MCF 10A (cell line): ENCODE data around the gene LSR. TPM values are rescaled to one million over a fixed set of nuclear protein-coding genes. Genes with fewer than 3 reads are reported as not detected.

Experiments
- BruUV-seq: library from RNA; stranded (reverse); fragments of 400-500 nt; replicated peaks from 2 replicates; lab custom pipeline; 2021; lab: Mats Ljungman, UMichigan
- CTCF ChIA-PET: fragments of 300-600 bp; sonication (Branson Sonifier 250); formaldehyde crosslinking; extraction: SDS; loops from one replicate; lab custom pipeline; 2021; ENCODE audit warnings: antibody characterized with exemption, inconsistent platforms; lab: Yijun Ruan, JAX
- POLR2A ChIA-PET: fragments of 300-600, 350-650 bp; sonication (Branson Sonifier 250); formaldehyde crosslinking; extraction: SDS; loops from one replicate; lab custom pipeline; 2020; ENCODE audit warnings: antibody characterized with exemption, inconsistent platforms; lab: Yijun Ruan, JAX
- DNase-seq: peaks from one replicate; pipeline ENCODE4 v3.0.0-alpha.2; 2018; ENCODE audit not compliant: unreplicated experiment
- H3K27ac Mint-ChIP-seq: one replicate; pipeline ENCODE4 v1.8.0; 2022; ENCODE audit warnings: mild to moderate bottlenecking, low read depth, mixed read lengths; ENCODE audit not compliant: unreplicated experiment
- H3K27me3 Mint-ChIP-seq: one replicate; pipeline ENCODE4 v1.8.0; 2022; ENCODE audit warnings: mixed read lengths; ENCODE audit not compliant: insufficient read depth, unreplicated experiment
- H3K36me3 Mint-ChIP-seq: one replicate; pipeline ENCODE4 v1.8.0; 2022; ENCODE audit warnings: mild to moderate bottlenecking, moderate library complexity, mixed read lengths; ENCODE audit not compliant: insufficient read depth, unreplicated experiment
- H3K4me1 Mint-ChIP-seq: one replicate; pipeline ENCODE4 v1.8.0; 2022; ENCODE audit warnings: mixed read lengths; ENCODE audit not compliant: insufficient read depth, unreplicated experiment
- H3K4me3 Mint-ChIP-seq: one replicate; pipeline ENCODE4 v1.8.0; 2022; ENCODE audit warnings: mild to moderate bottlenecking, moderate library complexity, mixed read lengths; ENCODE audit not compliant: unreplicated experiment
- H3K9me3 Mint-ChIP-seq: one replicate; pipeline ENCODE4 v1.8.0; 2022; ENCODE audit warnings: mixed read lengths; ENCODE audit not compliant: unreplicated experiment
- CTCF ChIP-seq: fragments of 200-600 bp; IDR thresholded peaks from one replicate; pipeline ENCODE4 v1.8.0; 2022; ENCODE audit warnings: antibody characterized with exemption, mild to moderate bottlenecking; ENCODE audit not compliant: unreplicated experiment
- intact Hi-C: fragments of 100-400 bp; cut with micrococcal nuclease; formaldehyde crosslinking; loops from 2 replicates; pipeline ENCODE4 v1.14.1; 2022
- total RNA-seq: library from RNA; stranded (reverse); gene quantifications from 2 replicates; pipeline ENCODE4 v1.2.3, GENCODE V29; 2022

LSR gene
- total RNA-seq, 1 experiment from 2014 or later: 64.1 TPM

- Mint-ChIP-seq H3K4me1 (peaks cover 14% of the 10 kb centered on the region), H3K27me3 (no peaks in the 10 kb centered on the region), H3K36me3 (peaks cover 64% of the 10 kb centered on the region), H3K9me3 (no peaks in the 10 kb centered on the region), H3K27ac (no peak overlapping the region), H3K4me3 (no peak overlapping the region)
- ChIA-PET POLR2A (interaction anchor here (0.6 to 0.7 kb wide), 2 partner anchors 86 to 886 kb away, joined by 3 read pairs; no protein-coding TSS in a partner anchor), CTCF (interaction anchor here (0.5 to 1.0 kb wide), 3 partner anchors 124 to 763 kb away, joined by 3 to 4 read pairs (median 3); no protein-coding TSS in a partner anchor)
- no TSS peak for BruUV-seq
- DNase-seq: no peak
- no peak for TF ChIP-seq CTCF
- intact Hi-C loops: loop anchor here (10.0 kb wide), 1 partner anchor 93 kb away; the partner anchor contains the start of gene FFAR3
Measured at GRCh38 chr19:35261356-35262100, 12.7 kb downstream of the LSR start.

GRCh38 chr19:35262101-35262761, 13.4 kb downstream of the LSR start:
- TF ChIP-seq CTCF: no peak
- H3K36me3 Mint-ChIP-seq: peaks cover 67% of the 10 kb centered on the region
- no peaks in the 10 kb centered on the region for H3K9me3 Mint-ChIP-seq
- H3K4me1 Mint-ChIP-seq: peaks cover 15% of the 10 kb centered on the region
- no peak overlapping the region for H3K27ac Mint-ChIP-seq
- intact Hi-C loops: loop anchor here (10.0 kb wide), 1 partner anchor 93 kb away; the partner anchor contains the start of gene FFAR3
- POLR2A ChIA-PET: no interaction called here
- DNase-seq: no peak
- no peaks in the 10 kb centered on the region for H3K27me3 Mint-ChIP-seq
- no peak overlapping the region for H3K4me3 Mint-ChIP-seq
- CTCF ChIA-PET: no interaction called here
- BruUV-seq: no TSS peak

- TF ChIP-seq CTCF: no peak
- Mint-ChIP-seq H3K4me3 (no peak overlapping the region), H3K9me3 (no peaks in the 10 kb centered on the region), H3K27ac (no peak overlapping the region), H3K4me1 (peaks cover 15% of the 10 kb centered on the region), H3K36me3 (peaks cover 69% of the 10 kb centered on the region), H3K27me3 (no peaks in the 10 kb centered on the region)
- ChIA-PET CTCF (interaction anchor here (0.6 to 1.7 kb wide), 14 partner anchors 8 to 667 kb away, joined by 3 to 5 read pairs (median 3); no protein-coding TSS in a partner anchor), POLR2A (interaction anchor here (0.5 to 1.5 kb wide), 7 partner anchors 9 to 290 kb away, joined by 3 to 4 read pairs (median 3); no protein-coding TSS in a partner anchor)
- no peak for DNase-seq
- no TSS peak for BruUV-seq
- intact Hi-C loops: loop anchor here (5.0 to 10.0 kb wide), 2 partner anchors 90 to 112 kb away; partner anchors contain the start of genes FFAR3 and FXYD5
Measured at GRCh38 chr19:35264268-35265125, 15.7 kb downstream of the LSR start.
